NK-92 treated with Interleukin-12 subunit alpha and Interleukin-12 subunit beta, amount 100 ng/mL, for 24 hours (cell line): ENCODE measurements around the gene NKRF.

Experiments used
- DNase-seq: peaks from one replicate; lab custom pipeline; 2025; lab: John Stamatoyannopoulos, UW

Gene NKRF

DNA sequence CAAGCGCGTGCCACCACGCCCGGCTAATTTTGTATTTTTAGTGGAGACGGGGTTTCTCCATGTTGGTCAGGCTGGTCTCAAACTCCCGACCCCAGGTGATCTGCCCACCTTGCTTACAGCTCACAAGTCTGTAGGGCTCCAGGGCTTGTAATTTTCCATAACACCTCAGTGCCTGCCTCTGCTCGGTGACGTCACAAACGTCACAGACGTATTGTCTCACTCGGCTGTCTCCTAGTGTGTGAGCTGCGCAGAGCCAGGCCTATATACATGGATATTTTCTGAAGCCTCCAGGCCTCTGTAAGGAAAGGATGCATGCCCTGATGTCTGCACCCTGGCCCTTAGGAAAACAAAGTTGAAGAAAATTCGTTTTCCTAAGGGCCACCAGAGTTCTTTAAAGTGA, 8.6 kb upstream of the NKRF start:
- no peak for DNase-seq

DNA sequence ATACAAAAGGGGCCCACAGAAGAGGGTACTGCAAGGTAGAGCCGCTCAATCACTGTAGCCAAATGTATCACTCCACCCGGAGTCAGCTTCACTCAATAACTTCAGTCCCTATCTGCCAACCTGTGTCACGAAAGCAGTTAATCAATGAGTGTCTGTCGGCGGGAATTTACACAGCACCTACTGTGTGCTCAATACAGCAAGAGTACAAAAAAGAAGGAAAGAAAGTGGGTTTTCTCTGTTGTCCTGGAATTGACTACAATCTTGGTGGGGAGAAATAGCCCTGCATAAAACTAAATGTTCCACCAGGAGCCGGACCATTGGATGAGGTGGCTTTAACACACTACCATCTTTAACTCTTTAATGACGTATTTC, 780 bp upstream of the NKRF start:
- DNase-seq, result no peak

DNA sequence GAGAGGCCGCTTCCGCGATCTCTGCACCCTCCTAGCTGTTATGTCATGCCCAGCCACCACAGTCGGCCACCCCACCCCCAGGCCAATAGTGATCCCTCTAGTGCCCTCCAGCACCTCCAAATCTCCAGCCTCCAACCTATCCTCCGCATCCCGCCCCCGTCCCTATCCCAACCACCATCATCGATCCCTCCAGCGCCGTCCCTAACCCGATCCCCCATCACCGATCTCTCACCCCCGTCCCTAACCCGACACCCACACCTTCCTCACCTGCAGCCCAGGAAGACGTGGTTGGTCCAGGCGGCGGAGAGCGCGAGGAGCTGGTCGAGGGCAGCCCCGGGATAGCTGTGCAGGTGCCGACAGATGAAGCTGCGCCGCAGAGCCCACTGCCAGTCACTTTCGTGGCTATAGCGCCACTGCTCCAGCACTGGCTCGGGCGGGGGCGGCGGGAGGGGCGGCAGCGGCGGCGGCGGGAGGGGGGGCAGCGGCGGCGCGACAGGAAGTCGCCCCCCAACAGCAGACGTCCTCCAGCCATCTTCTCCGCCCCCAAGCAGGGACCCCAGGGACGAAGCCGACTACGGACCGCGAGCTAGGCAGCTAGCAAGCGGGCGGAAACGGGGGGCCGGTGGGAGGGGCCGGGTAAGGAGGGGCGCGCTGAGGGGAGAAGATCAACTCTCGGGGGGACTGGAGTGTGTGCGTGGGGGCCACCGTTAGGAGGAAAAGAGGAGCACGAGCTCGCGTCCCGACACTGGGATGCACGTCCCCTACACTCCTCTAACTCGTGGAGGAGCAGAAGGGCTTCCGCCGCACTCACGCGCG, 552 bp downstream of the NKRF start:
- DNase-seq, result peak; percentile 40

DNA sequence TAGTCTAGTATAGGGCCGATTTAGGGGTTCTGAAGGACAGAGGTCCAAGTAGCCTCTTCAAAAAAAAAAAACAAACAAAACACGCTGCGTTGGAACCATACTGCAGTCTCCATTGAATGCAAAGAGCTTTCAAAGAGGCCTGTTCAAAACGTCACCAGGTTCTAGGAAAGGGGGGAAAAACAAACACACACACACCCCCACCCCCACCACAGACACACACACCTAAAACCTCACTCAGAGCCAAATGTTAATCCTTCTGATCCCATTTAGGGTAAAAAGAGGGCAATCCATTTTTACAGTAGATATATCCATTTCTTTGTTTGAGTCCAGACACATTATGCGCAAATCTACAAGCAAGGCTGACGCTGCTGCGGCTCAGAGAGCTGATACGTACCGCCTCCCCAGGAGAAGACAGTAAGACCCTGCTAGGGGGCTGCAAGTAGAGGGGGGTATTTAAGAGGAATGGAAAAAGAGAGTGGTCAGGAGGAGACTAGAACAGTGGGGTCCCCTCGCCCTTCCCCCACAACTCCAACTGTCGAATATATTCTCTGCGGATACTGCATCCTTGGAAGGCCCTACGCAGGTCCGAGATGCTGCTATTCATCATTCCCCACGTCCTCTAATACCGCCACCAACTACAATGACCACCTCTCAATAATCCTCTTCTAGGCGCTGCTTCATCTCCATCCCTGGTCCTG, 1.3 kb downstream of the NKRF start:
- DNase-seq, result no peak

DNA sequence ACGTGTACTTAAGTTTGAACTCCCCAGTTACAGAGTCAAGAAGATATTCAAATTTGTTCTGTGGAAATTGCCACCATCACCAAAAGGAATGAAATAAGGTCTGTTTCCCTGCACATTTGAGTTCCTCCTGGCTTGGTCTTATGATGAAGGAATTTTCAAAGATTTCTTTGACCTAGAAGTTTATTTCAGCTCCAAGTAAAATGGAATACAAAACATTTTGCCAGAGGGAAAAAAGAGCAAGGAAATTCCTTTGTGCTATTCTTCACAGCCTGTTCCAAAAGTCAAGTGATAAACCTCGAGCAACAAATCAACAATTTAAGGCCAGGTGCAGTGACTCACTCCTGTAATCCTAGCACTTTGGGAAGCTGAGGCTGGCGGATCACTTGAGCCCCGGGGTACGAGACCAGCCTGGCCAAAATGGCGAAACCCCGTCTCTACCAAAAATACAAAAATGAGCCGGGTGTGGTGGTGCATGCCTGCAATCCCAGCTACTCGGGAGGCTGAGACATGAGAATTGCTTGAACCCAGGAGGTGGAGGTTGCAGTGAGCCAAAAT, 3.4 kb downstream of the NKRF start:
- DNase-seq, result no peak

DNA sequence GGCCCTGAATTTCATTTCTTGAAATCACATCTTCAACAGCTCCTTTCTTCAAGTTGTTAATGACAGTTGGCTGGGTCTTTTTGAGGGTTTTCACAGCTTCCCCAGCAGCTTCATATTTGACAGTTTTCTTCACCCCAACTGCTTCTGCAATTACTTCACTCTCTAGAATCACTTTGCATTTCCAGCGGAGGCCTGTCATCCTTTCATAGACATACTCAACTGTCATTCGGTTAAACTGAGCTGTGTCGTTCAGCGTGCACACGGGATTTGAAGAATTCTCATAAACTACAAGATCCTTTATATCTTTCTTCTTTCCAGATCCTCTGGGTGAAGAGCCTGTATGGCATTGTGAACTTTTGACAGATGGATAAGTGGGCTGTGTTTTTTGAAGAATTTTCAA, 16.4 kb downstream of the NKRF start:
- DNase-seq, result no peak

DNA sequence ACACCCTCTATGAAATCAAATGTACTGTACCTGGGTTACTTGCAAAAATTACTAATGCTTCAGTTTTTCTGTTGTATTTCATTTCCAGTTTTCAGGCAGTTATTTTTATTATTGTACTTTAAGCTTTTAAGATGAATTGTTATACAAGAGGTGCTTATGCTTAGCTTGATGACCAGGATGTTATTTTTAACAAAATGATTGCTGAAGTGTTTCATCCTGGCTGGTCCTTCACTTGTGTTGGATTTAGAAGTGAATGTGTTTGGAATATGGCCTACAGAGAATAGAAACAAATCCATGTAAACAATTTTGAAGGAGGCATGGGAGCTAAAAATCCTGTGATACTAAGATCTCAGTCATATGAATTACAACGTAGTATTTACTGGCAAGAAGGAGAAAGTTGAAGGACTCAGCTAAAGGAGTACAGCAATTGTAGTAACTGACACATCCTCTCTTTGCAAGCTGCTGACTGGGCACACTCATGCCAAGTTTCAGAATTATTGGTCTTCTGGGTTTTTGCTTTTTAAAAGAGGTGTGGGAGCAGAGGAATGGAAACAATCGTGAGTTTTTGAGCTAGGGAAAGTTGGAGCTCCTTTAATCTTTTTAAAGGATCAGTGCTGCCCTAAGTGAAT, 22.7 kb downstream of the NKRF start:
- DNase-seq, result no peak

DNA sequence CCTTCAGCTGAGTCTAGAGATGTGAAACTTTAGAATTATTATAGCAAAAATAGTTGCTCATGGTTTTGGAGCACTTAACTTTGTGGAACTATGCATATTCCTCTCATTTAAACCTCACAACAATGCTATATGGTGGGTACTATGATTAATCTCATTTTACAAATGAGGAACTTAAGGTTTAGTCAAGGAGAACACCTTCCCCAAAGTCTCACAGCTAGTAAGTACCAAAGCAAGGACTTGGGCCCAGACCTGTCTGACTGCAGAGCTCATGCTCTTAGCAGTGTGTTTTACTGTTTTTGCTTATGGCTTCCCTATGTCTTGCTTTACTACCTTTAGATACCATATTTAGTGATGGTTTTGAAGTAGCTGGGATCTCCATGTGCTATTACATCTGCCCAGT, 26.8 kb downstream of the NKRF start:
- no peak for DNase-seq

DNA sequence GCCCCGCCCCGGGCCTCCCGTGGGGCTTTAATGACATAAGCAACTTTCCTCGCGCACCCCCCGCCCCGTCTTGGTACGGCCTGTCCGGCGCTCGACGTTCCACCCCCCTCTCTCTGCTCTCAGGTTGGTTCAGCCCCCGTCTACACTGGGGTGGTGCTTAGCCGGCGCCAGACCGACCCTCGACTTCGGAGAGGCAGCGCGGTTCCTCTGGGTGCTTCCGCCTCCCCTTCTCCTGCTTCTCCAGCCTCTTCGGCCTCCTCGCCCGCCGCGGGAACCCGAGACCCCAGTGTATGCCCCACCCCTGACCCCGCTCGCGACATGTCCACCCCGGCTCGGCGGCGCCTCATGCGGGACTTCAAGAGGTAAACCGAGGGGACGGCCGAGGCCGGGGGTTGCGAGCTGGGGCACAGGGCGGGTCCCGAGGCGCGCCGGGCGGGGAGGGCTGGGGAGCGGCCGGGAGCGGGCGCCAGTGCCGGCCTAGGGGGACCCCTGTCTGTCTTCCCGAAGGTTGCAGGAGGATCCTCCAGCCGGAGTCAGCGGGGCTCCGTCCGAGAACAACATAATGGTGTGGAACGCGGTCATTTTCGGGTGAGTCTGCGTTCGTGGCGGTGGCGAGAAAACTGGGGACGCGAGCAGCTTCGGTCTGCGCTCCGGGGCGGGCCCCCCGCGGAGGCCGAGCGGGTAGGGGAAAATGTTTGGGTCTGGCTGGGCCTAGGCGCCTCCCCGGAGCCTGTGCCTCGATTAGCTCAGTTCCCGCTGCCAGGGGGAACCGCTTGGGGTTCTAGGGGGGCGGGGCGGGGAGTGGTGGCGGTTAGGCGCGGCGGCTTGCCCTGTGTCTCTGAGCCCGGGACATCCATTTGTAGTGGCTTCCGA, 31.6 kb downstream of the NKRF start, which contains the start of gene UBE2A:
Gene UBE2A, plus strand, starts transcription at position 170 of the 873 bp plus-strand sequence. Its CDS starts 149 bp downstream, at position 319.
- DNase-seq, result peak; percentile 81

DNA sequence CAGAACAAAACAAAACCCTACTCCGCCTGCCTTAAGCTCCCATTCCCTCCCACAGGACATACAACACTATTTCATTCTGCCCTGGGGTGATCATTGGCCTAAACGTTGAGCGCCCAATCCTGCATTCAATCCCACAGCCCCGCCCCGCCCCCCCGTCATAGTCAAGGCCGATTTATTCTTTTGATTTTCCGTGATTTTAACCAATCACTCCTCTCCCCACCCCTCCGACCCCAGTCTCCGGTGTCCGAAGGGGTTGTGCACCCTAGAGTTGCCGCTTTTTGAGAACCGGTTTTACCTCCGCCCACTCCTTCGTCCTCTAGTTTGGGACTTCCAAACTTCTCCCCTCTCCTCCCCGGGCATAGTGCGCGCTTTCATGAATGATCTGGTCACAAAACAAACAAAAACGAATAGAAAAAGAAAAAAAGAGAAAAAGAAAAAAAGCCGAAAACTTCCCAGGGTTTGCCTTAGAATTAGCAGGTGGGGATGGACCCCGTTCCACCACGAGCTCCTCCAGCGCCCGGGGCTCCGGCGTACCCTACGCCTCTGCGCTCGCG, 32.3 kb downstream of the NKRF start:
- DNase-seq, result no peak

DNA sequence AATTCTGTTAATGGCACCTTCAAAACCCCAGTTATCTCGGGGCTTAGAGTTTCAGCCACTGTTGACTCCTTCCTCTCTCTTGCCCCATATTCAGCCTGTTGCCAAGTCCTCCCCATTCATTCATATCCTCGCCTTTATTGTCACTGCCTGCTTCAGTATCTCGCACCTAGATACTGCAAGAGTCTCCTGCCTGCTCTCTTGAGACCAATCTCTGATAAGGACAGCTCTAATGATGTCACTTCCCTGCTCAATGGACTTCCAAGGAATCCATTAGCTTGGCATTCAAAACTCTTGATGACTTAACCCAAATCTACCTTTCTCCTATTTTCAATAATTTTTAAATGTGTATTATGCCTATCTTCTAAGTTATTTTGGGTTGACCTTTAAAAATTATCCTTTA, 33.0 kb downstream of the NKRF start:
- no peak for DNase-seq

DNA sequence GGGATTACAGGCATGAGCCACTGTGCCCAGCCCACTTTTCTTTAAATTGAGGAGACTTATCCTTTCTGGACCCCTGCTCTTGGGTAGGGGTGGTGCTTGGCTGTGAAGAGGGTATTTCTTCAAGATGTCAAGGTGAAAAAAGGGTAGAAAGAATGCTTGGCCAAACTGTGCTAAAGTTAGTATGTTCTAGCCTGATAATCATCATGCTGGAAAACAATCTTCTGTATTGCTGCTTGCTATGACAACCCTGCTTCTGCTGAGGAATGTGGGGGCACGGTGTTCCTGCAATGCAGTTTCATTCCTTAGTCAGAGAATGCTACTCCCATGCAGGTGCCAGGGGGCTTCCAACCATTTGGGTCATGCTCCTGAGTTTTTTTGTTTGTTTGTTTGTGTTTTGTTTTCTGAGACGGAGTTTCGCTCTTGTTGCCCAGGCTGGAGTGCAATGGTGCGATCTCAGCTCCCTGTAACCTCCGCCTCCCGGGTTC, 35.8 kb downstream of the NKRF start:
- DNase-seq, result no peak

DNA sequence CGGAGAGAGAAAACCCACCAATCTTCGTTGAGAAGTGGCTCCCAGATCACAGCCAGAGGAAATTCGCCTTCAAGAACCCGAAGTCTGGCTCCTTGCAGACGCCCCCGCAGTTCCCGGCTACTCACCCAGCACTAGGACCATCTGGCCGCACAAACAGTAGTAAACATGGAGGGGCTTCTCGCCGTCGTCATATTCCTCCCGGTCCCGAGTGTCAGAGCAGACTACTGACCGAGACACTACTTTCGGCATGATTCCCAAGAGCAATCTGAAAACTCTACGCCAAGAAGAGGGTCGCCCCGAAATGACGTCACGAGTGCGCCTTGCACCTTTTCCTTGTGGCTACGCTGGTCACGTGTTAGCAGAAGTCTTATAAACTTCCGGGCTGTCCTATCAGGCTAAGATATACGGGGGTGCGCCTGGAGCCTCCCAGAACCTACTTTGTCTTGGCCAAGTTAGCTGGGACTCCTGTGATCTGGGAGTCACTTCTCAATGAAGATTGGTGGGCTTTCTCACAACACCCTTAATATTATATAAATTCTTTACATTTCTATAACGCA, 41.0 kb downstream of the NKRF start, which contains the start of gene STEEP1:
Gene STEEP1, minus strand, starts transcription at position 303 of the 557 bp plus-strand sequence. Its CDS starts 54 bp downstream, at position 249.
- DNase-seq, result peak; percentile 68

DNA sequence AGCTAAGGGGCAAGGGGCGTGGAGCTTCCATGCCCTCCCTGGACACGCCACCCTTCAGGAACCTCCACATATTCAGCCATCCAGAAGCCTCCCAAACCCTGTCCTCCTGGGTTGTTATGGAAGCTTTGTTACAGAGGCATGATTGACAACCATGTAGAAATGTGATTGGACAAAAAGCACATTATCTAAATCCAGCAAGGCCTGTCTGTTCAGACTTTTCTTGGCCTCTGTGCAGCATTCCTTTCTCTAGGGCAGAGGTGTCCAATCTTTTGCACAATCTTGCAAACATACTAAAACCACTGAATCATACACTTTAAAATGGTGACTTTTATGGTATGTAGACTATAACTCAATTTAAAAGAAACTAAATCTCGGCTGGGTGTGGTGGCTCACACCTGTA, 53.7 kb downstream of the NKRF start:
- no peak for DNase-seq

DNA sequence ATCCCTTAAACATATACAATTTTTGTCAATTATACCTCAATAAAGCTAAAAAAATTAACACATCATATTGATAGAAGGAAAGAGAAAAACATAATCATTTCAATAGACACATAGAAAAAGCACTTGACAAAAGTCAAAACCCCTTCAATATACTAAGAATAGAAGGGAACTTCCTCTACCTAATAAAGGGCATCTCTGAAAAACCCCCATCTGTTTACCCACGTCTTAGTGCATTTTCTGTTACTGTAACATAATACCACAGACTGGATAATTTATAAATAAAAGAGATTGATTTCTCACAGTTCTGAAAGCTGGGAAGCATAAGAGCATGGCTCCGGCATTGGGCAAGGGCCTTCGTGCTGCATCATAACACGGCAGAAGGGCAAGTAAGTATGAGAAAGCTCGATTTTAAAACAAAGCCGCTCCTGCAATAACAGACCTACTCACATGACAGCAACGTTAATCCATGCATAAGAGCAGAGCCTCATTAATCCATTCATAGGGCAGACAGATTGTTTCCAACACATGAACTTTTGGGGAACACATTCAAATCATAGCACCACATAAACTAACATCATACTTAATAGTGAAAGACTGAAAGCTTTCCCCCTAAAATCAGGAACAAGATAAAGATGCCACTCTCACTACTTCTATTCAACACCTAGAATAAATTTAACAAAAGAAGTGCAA, 56.8 kb downstream of the NKRF start:
- no peak for DNase-seq

DNA sequence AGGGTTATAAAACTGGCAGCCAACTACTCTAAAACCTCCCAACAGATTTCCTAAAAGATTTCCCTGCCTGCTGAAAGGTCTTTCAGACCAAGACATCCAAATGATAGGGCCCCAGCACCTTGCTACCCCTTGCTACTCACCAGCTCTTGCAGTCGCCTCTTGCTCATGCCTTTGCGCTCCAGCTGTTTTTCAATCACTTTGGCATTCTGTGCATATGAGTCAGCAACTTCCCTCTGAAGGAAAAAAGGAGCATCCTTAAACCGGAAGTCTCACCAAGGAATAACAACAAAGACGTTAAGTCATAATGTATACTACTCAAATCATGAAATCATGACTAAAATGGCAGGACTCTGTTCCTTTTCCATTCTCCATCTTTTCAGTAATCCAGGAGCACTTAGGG, 65.0 kb downstream of the NKRF start:
- DNase-seq, result no peak

DNA sequence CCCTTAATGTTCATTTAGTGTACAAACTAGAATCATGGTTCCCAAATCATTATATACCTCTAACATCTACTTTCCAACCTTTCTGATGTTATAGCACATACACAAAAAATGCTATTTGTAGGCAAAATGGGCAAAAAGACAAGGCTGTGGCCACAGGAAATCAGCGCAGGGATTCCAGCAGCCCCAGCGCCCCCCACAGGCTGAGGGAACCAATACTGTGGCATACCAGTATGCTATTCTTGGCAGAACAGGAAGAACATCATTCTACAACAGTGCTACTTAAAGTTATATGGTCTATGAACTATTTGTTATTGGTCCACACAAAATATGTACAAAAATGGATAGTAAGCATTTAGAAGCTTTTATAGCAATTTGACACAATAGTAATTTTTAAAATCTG, 66.4 kb downstream of the NKRF start:
- no peak for DNase-seq
